HCT116 (cell line): ENCODE measurements around the gene NR2F2. TPM values are rescaled to one million over a fixed set of nuclear protein-coding genes. Genes with fewer than 3 reads are reported as not detected.

Experiments
- ATAC-seq: fragments of 200-7000 bp; cut with Tn5 transposase; 2 replicates; pipeline ENCODE4 v1.9.1; 2020; ENCODE audit warnings: mild to moderate bottlenecking, moderate library complexity
- BruUV-seq: library from RNA; stranded (reverse); fragments of 400-500 nt; replicated peaks from 2 replicates; lab custom pipeline; 2021; lab: Mats Ljungman, UMichigan
- CTCF ChIA-PET: fragments of 300-600 bp; sonication (Branson Sonifier 250); formaldehyde crosslinking; loops from one replicate; lab custom pipeline; 2021; ENCODE audit warnings: antibody characterized with exemption; lab: Charles Lee
- POLR2A ChIA-PET: fragments of 300-600, 350-600 bp; sonication (Branson Sonifier 250); formaldehyde crosslinking; loops from one replicate; lab custom pipeline; 2021; ENCODE audit warnings: antibody characterized with exemption; lab: Charles Lee
- RAD21 ChIA-PET, 2 experiments: fragments of 300-600 bp; sonication (Branson Sonifier 250); formaldehyde crosslinking; loops; one replicate each; lab custom pipeline; 2023; ENCODE audit warnings: low total read pairs in 2 of 2; ENCODE audit not compliant: uncharacterized antibody in 2 of 2, unreplicated experiment in 2 of 2, low non-redundant PET in 1 of 2; lab: Charles Lee
- DNase-seq: peaks from one replicate; pipeline ENCODE4 v3.0.0-alpha.2; 2010; ENCODE audit warnings: low read depth, low spot score
- H2AFZ ChIP-seq: fragments of 200-600 bp; shearing (Covaris generic), sonication (generic); 2 replicates; pipeline ENCODE4 v1.6.1; 2017; ENCODE audit warnings: low read depth, mixed run types, mixed read lengths, antibody characterized with exemption, low read length; ENCODE audit not compliant: poor library complexity, severe bottlenecking
- H3K27ac ChIP-seq: 2 replicates; pipeline ENCODE4 v1.5.1; 2012; ENCODE audit warnings: low read depth, low read length
- H3K27me3 ChIP-seq: fragments of 200-600 bp; sonication (generic); 2 replicates; pipeline ENCODE4 v1.6.1; 2016; ENCODE audit warnings: mixed run types, low read length, mixed read lengths; ENCODE audit not compliant: insufficient read depth
- H3K36me3 ChIP-seq, 2 experiments: fragments of 200-500 bp in 1 of 2; fragments of 200-600 bp in 1 of 2; sonication (Bioruptor generic) in 1 of 2; sonication (generic) in 1 of 2; 2 replicates each; pipeline versions ENCODE4 v1.5.1 to v1.6.1; 2014 to 2016; ENCODE audit warnings: low read length in 2 of 2, inconsistent platforms in 1 of 2, mixed read lengths in 1 of 2, mixed run types in 1 of 2; ENCODE audit not compliant: insufficient read depth in 2 of 2, control insufficient read depth in 1 of 2
- H3K4me1 ChIP-seq, 2 experiments: fragments of 200-600 bp in 1 of 2; sonication (generic) in 1 of 2; 2 replicates each; pipeline versions ENCODE4 v1.5.1 to v1.6.1; 2012 to 2017; ENCODE audit warnings: low read length in 2 of 2, inconsistent platforms in 1 of 2, mild to moderate bottlenecking in 1 of 2, mixed read lengths in 1 of 2, mixed run types in 1 of 2, moderate library complexity in 1 of 2; ENCODE audit not compliant: insufficient read depth in 2 of 2, control insufficient read depth in 1 of 2
- H3K4me2 ChIP-seq: fragments of 200-600 bp; sonication (generic); 2 replicates; pipeline ENCODE4 v1.6.1; 2017; ENCODE audit warnings: mixed run types, low read length, mixed read lengths
- H3K4me3 ChIP-seq, 2 experiments: fragments of 200-600 bp in 1 of 2; sonication (generic) in 1 of 2; replicated peaks in 1 of 2; 2 replicates each; pipeline ENCODE4 v1.5.1; 2011 to 2016; ENCODE audit warnings: low read length in 2 of 2, control low read depth in 1 of 2, low read depth in 1 of 2, mild to moderate bottlenecking in 1 of 2, mixed read lengths in 1 of 2, mixed run types in 1 of 2
- H3K79me2 ChIP-seq: fragments of 200-600 bp; sonication (generic); 2 replicates; pipeline ENCODE4 v1.6.1; 2017; ENCODE audit warnings: mild to moderate bottlenecking, mixed run types, low read length, moderate library complexity, mixed read lengths; ENCODE audit not compliant: insufficient read depth
- H3K9ac ChIP-seq: fragments of 200-600 bp; sonication (generic); 2 replicates; pipeline ENCODE4 v1.6.1; 2016; ENCODE audit warnings: low read length, mixed read lengths
- H3K9me2 ChIP-seq: fragments of 200-600 bp; sonication (generic), shearing (Covaris generic); 2 replicates; pipeline ENCODE4 v1.6.1; 2017; ENCODE audit warnings: mixed run types, mild to moderate bottlenecking, moderate library complexity; ENCODE audit not compliant: insufficient read depth
- H3K9me3 ChIP-seq, 2 experiments: fragments of 200-500 bp in 1 of 2; fragments of 200-600 bp in 1 of 2; sonication (Bioruptor generic) in 1 of 2; sonication (generic) in 1 of 2; 2 replicates each; pipeline ENCODE4 v1.6.1; 2014 to 2017; ENCODE audit warnings: low read length in 2 of 2, mixed read lengths in 2 of 2, inconsistent platforms in 1 of 2, low read depth in 1 of 2, mild to moderate bottlenecking in 1 of 2, mixed run types in 1 of 2, moderate library complexity in 1 of 2; ENCODE audit not compliant: control insufficient read depth in 1 of 2, insufficient read depth in 1 of 2
- H4K20me1 ChIP-seq: fragments of 200-600 bp; sonication (generic), shearing (Covaris generic); 2 replicates; pipeline ENCODE4 v1.6.1; 2017; ENCODE audit warnings: mixed run types, mild to moderate bottlenecking, moderate library complexity; ENCODE audit not compliant: insufficient read depth
- CBX3 ChIP-seq: IDR thresholded peaks from 2 replicates; pipeline ENCODE4 v1.6.1; 2012; ENCODE audit warnings: low read depth
- EGR1 ChIP-seq: IDR thresholded peaks from 2 replicates; pipeline ENCODE4 v1.6.1; 2012; ENCODE audit warnings: low read depth
- ELF1 ChIP-seq: IDR thresholded peaks from 2 replicates; pipeline ENCODE4 v1.6.1; 2012; ENCODE audit warnings: low read depth, borderline replicate concordance
- EZH2phosphoT487 ChIP-seq: fragments of 200-600 bp; IDR thresholded peaks from 2 replicates; pipeline ENCODE4 v1.6.1; 2018; ENCODE audit warnings: antibody characterized with exemption, borderline replicate concordance
- FOSL1 ChIP-seq: IDR thresholded peaks from 2 replicates; pipeline ENCODE4 v1.6.1; 2012; ENCODE audit warnings: low read depth
- JUND ChIP-seq: IDR thresholded peaks from 2 replicates; pipeline ENCODE4 v1.6.1; 2012
- POLR2A ChIP-seq: IDR thresholded peaks from 2 replicates; pipeline ENCODE4 v1.7.0; 2011; ENCODE audit warnings: borderline replicate concordance; ENCODE audit not compliant: insufficient read depth, insufficient read length; ENCODE audit errors: extremely low read depth
- POLR2AphosphoS5 ChIP-seq: IDR thresholded peaks from 2 replicates; pipeline ENCODE4 v1.6.1; 2011; ENCODE audit warnings: mild to moderate bottlenecking, low read depth, low read length, moderate library complexity
- RAD21 ChIP-seq: IDR thresholded peaks from 2 replicates; pipeline ENCODE4 v1.6.1; 2012; ENCODE audit warnings: low read depth, mild to moderate bottlenecking
- SIN3A ChIP-seq: IDR thresholded peaks from 2 replicates; pipeline ENCODE4 v1.6.1; 2012; ENCODE audit warnings: low read depth
- SP1 ChIP-seq: IDR thresholded peaks from 2 replicates; pipeline ENCODE4 v1.6.1; 2012; ENCODE audit warnings: low read depth
- SRF ChIP-seq: IDR thresholded peaks from 2 replicates; pipeline ENCODE4 v1.6.1; 2012; ENCODE audit warnings: low read depth
- TCF7L2 ChIP-seq: IDR thresholded peaks from 2 replicates; pipeline ENCODE4 v1.7.0; 2011; ENCODE audit warnings: borderline replicate concordance, inconsistent platforms; ENCODE audit not compliant: insufficient read depth, insufficient read length; ENCODE audit errors: extremely low read depth
- YY1 ChIP-seq: IDR thresholded peaks from 2 replicates; pipeline ENCODE4 v1.6.1; 2011; ENCODE audit warnings: low read length, low read depth, moderate library complexity, mild to moderate bottlenecking; ENCODE audit not compliant: insufficient replicate concordance; ENCODE audit errors: extremely low read depth
- ZFX ChIP-seq: fragments of 450-650 bp; IDR thresholded peaks from 2 replicates; pipeline ENCODE4 v1.6.1; 2017
- ZNF274 ChIP-seq: fragments of 200-500 bp; sonication (Bioruptor generic); IDR thresholded peaks from 2 replicates; pipeline ENCODE4 v1.6.1; 2014; ENCODE audit warnings: mild to moderate bottlenecking, low read depth, low read length, inconsistent platforms
- intact Hi-C: fragments of 100-400 bp; cut with micrococcal nuclease; formaldehyde crosslinking; loops from 2 replicates; pipeline ENCODE4 v1.10.0; 2022
- total RNA-seq: library from RNA; stranded (reverse); gene quantifications from one replicate; pipeline ENCODE4 v1.2.1, GENCODE V29; 2021; ENCODE audit not compliant: unreplicated experiment
- TF ChIP-seq, protein P1 (sequence below): IDR thresholded peaks from 2 replicates; pipeline ENCODE4 v1.6.1; 2012
- TF ChIP-seq, protein P2 (sequence below), 3 experiments: fragments of 200-600 bp in 1 of 3; sonication (generic) in 1 of 3; IDR thresholded peaks in 2 of 3; conservative IDR thresholded peaks in 1 of 3; 2 replicates each; pipeline ENCODE4 v1.5.1; 2012 to 2017; ENCODE audit warnings: low read depth in 2 of 3, low read length in 2 of 3, antibody characterized with exemption in 1 of 3, borderline replicate concordance in 1 of 3, control low read depth in 1 of 3, mild to moderate bottlenecking in 1 of 3, mixed read lengths in 1 of 3, mixed run types in 1 of 3, moderate library complexity in 1 of 3; ENCODE audit not compliant: insufficient read depth in 1 of 3
- TF ChIP-seq, protein P3 (sequence below): IDR thresholded peaks from 2 replicates; pipeline ENCODE4 v1.6.1; 2012; ENCODE audit warnings: low read depth
- TF ChIP-seq, protein P4 (sequence below): IDR thresholded peaks from 2 replicates; pipeline ENCODE4 v1.6.1; 2011; ENCODE audit warnings: mild to moderate bottlenecking, low read length, moderate library complexity; ENCODE audit not compliant: insufficient replicate concordance; ENCODE audit errors: extremely low read depth

Gene NR2F2
- total RNA-seq, 1 experiment from 2014 or later, result 61.4 TPM

DNA sequence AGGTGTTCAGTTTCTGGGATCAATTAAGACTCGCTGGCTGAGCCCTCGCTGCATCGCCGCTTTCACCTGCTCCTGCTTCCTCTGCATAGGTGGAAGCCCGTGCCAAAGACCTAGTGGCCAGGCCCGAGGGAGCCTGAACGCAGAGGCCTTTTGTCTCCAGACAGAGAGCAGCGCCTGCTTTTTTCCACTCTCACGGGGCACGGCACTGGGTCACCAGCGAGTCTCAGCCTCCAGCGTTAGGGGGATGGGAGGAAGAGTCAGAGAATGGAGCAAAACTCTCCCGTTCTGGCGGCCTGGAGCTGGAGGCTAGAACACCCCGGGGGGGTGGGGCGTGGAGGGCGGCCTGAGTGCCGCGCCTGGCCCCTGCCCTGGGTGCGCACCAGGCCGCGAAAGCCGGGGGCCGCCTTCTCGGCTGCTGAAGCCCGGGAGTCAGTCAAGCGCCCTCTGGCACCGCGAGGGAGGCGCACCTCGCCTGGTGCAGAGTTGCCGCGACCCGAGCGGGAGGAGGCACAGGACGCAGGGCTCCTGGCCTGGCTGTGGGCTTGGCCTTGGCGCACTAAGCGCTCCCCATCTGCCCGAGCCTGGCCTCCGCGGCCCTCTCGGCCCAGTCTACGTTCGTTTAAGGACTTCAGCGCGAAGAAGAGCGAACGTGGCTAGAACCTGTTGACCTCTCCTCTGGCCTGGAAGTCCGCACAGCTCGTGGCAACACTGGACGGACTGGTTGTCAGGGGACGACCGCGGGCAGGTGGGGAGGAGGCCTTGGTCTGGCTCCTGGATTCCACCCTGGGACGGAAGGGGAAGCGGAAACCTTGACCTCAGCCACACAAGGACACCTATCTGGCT is 21.5 kb downstream of the NR2F2 start:
- no TSS peak for BruUV-seq
- TF ChIP-seq POLR2AphosphoS5 (no peak), ZNF274 (no peak), POLR2A (no peak), SP1 (no peak), SRF (no peak), JUND (no peak), YY1 (no peak), SIN3A (no peak), TCF7L2 (no peak), ELF1 (no peak), CBX3 (no peak), FOSL1 (no peak), EZH2phosphoT487 (no peak), EGR1 (no peak), ZFX (no peak), RAD21 (no peak)
- TF ChIP-seq, protein P1, sequence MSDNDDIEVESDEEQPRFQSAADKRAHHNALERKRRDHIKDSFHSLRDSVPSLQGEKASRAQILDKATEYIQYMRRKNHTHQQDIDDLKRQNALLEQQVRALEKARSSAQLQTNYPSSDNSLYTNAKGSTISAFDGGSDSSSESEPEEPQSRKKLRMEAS, result no peak
- TF ChIP-seq, protein P2, sequence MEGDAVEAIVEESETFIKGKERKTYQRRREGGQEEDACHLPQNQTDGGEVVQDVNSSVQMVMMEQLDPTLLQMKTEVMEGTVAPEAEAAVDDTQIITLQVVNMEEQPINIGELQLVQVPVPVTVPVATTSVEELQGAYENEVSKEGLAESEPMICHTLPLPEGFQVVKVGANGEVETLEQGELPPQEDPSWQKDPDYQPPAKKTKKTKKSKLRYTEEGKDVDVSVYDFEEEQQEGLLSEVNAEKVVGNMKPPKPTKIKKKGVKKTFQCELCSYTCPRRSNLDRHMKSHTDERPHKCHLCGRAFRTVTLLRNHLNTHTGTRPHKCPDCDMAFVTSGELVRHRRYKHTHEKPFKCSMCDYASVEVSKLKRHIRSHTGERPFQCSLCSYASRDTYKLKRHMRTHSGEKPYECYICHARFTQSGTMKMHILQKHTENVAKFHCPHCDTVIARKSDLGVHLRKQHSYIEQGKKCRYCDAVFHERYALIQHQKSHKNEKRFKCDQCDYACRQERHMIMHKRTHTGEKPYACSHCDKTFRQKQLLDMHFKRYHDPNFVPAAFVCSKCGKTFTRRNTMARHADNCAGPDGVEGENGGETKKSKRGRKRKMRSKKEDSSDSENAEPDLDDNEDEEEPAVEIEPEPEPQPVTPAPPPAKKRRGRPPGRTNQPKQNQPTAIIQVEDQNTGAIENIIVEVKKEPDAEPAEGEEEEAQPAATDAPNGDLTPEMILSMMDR (IDR thresholded peaks at IDR 0.05 in 2 of 3, conservative IDR thresholded peaks at IDR 0.05 in 1 of 3; ENCODE audit: borderline replicate concordance in 1 of 3, insufficient read depth in 1 of 3, low read depth in 2 of 3, low read length in 2 of 3), result no peak
- TF ChIP-seq, protein P3, sequence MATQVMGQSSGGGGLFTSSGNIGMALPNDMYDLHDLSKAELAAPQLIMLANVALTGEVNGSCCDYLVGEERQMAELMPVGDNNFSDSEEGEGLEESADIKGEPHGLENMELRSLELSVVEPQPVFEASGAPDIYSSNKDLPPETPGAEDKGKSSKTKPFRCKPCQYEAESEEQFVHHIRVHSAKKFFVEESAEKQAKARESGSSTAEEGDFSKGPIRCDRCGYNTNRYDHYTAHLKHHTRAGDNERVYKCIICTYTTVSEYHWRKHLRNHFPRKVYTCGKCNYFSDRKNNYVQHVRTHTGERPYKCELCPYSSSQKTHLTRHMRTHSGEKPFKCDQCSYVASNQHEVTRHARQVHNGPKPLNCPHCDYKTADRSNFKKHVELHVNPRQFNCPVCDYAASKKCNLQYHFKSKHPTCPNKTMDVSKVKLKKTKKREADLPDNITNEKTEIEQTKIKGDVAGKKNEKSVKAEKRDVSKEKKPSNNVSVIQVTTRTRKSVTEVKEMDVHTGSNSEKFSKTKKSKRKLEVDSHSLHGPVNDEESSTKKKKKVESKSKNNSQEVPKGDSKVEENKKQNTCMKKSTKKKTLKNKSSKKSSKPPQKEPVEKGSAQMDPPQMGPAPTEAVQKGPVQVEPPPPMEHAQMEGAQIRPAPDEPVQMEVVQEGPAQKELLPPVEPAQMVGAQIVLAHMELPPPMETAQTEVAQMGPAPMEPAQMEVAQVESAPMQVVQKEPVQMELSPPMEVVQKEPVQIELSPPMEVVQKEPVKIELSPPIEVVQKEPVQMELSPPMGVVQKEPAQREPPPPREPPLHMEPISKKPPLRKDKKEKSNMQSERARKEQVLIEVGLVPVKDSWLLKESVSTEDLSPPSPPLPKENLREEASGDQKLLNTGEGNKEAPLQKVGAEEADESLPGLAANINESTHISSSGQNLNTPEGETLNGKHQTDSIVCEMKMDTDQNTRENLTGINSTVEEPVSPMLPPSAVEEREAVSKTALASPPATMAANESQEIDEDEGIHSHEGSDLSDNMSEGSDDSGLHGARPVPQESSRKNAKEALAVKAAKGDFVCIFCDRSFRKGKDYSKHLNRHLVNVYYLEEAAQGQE, result no peak
- TF ChIP-seq, protein P4, sequence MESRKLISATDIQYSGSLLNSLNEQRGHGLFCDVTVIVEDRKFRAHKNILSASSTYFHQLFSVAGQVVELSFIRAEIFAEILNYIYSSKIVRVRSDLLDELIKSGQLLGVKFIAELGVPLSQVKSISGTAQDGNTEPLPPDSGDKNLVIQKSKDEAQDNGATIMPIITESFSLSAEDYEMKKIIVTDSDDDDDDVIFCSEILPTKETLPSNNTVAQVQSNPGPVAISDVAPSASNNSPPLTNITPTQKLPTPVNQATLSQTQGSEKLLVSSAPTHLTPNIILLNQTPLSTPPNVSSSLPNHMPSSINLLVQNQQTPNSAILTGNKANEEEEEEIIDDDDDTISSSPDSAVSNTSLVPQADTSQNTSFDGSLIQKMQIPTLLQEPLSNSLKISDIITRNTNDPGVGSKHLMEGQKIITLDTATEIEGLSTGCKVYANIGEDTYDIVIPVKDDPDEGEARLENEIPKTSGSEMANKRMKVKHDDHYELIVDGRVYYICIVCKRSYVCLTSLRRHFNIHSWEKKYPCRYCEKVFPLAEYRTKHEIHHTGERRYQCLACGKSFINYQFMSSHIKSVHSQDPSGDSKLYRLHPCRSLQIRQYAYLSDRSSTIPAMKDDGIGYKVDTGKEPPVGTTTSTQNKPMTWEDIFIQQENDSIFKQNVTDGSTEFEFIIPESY, result no peak
- TF ChIP-seq, all 23 proteins: peak for 0
- intact Hi-C loops, result no loop called here
- H2AFZ ChIP-seq, result no peak overlapping the region
- no peak overlapping the region for H3K27ac ChIP-seq
- peaks cover 12% of the 10 kb centered on the region; the same call in 1 of the 2 replicates for H4K20me1 ChIP-seq
- ChIA-PET RAD21 (no interaction called here), CTCF (no interaction called here), POLR2A (no interaction called here)
- H3K36me3 ChIP-seq, result peaks cover 0 to 12% of the 10 kb centered on the region in 2 experiments; a peak in 1 of 4 replicates
- no peak overlapping the region for H3K9ac ChIP-seq
- no peak overlapping the region for H3K4me2 ChIP-seq
- peaks cover 4 to 7% of the 10 kb centered on the region in 2 experiments; a peak in 3 of 4 replicates for H3K4me1 ChIP-seq
- H3K9me2 ChIP-seq, result no peaks in the 10 kb centered on the region
- no peak for ATAC-seq
- H3K27me3 ChIP-seq, result no peaks in the 10 kb centered on the region
- peaks cover 45% of the 10 kb centered on the region for H3K79me2 ChIP-seq
- H3K9me3 ChIP-seq, result no peaks in the 10 kb centered on the region
- no peak overlapping the region for H3K4me3 ChIP-seq
- DNase-seq, result no peak
